ENCODE data around the gene INPP4B.

INPP4B gene

GRCh38 chr4:142297313-142297712 lies 548.8 kb downstream of the INPP4B start:
- no peak overlapping the region for H2AFZ ChIP-seq (ENCODE audit: low read depth, low read length)
- H3K27me3 ChIP-seq (ENCODE audit: low read depth, low read length): peaks cover 45% of the 10 kb centered on the region
- H4K20me1 ChIP-seq (ENCODE audit: insufficient read depth, low read length): no peaks in the 10 kb centered on the region
- H3K4me1 ChIP-seq (ENCODE audit: low read length): peaks cover 12% of the 10 kb centered on the region
- H3K9me3 ChIP-seq (ENCODE audit: insufficient read depth, low read length): no peaks in the 10 kb centered on the region
- no peak overlapping the region for H3K9ac ChIP-seq (ENCODE audit: low read length)
- TF ChIP-seq EZH2phosphoT487 (IDR thresholded peaks at IDR 0.05; ENCODE audit: low read depth): no peak
- no peak for TF ChIP-seq CTCF (IDR thresholded peaks at IDR 0.05; ENCODE audit: low read depth, low read length)
- H3K4me2 ChIP-seq (ENCODE audit: low read length): no peak overlapping the region
- H3K79me2 ChIP-seq (ENCODE audit: low read length): no peaks in the 10 kb centered on the region
- no peak overlapping the region for H3K27ac ChIP-seq (ENCODE audit: low read length)
- no peak overlapping the region for H3K4me3 ChIP-seq (ENCODE audit: low read length)
- no peaks in the 10 kb centered on the region for H3K36me3 ChIP-seq (replicated peaks; ENCODE audit: low read depth, low read length)

- no peaks in the 10 kb centered on the region for H4K20me1 ChIP-seq (ENCODE audit: insufficient read depth, low read length)
- H3K4me1 ChIP-seq (ENCODE audit: low read length): peaks cover 12% of the 10 kb centered on the region
- no peaks in the 10 kb centered on the region for H3K36me3 ChIP-seq (replicated peaks; ENCODE audit: low read depth, low read length)
- no peak overlapping the region for H2AFZ ChIP-seq (ENCODE audit: low read depth, low read length)
- H3K79me2 ChIP-seq (ENCODE audit: low read length): no peaks in the 10 kb centered on the region
- H3K4me3 ChIP-seq (ENCODE audit: low read length): no peak overlapping the region
- 0 out of 2 replicates have a peak, but pooled peaks cover 4% of the 10 kb centered on the region for H3K9me3 ChIP-seq (ENCODE audit: insufficient read depth, low read length)
- H3K9ac ChIP-seq (ENCODE audit: low read length): no peak overlapping the region
- no peak for TF ChIP-seq CTCF (IDR thresholded peaks at IDR 0.05; ENCODE audit: low read depth, low read length)
- TF ChIP-seq EZH2phosphoT487 (IDR thresholded peaks at IDR 0.05; ENCODE audit: low read depth): no peak
- H3K27ac ChIP-seq (ENCODE audit: low read length): no peak overlapping the region
- H3K27me3 ChIP-seq (ENCODE audit: low read depth, low read length): peaks cover 51% of the 10 kb centered on the region
- H3K4me2 ChIP-seq (ENCODE audit: low read length): no peak overlapping the region
These were observed 552.6 kb downstream of the INPP4B start for GRCh38 chr4:142293536-142293935.

- Histone ChIP-seq H3K4me1 (ENCODE audit: low read length) (peaks cover 12% of the 10 kb centered on the region), H3K27me3 (ENCODE audit: low read depth, low read length) (peaks cover 48% of the 10 kb centered on the region), H3K9ac (ENCODE audit: low read length) (no peak overlapping the region), H3K79me2 (ENCODE audit: low read length) (no peaks in the 10 kb centered on the region), H3K4me3 (ENCODE audit: low read length) (no peak overlapping the region), H3K9me3 (ENCODE audit: insufficient read depth, low read length) (0 out of 2 replicates have a peak, but pooled peaks cover 4% of the 10 kb centered on the region), H3K36me3 (replicated peaks; ENCODE audit: low read depth, low read length) (no peaks in the 10 kb centered on the region), H2AFZ (ENCODE audit: low read depth, low read length) (no peak overlapping the region), H4K20me1 (ENCODE audit: insufficient read depth, low read length) (no peaks in the 10 kb centered on the region), H3K4me2 (ENCODE audit: low read length) (no peak overlapping the region), H3K27ac (ENCODE audit: low read length) (no peak overlapping the region)
- TF ChIP-seq EZH2phosphoT487 (IDR thresholded peaks at IDR 0.05; ENCODE audit: low read depth) (no peak), CTCF (IDR thresholded peaks at IDR 0.05; ENCODE audit: low read depth, low read length) (no peak)
These were observed 553.9 kb downstream of the INPP4B start for GRCh38 chr4:142292231-142292630.

- no peaks in the 10 kb centered on the region for H4K20me1 ChIP-seq (ENCODE audit: insufficient read depth, low read length)
- no peaks in the 10 kb centered on the region for H3K36me3 ChIP-seq (replicated peaks; ENCODE audit: low read depth, low read length)
- no peak overlapping the region for H3K4me2 ChIP-seq (ENCODE audit: low read length)
- H3K9ac ChIP-seq (ENCODE audit: low read length): no peak overlapping the region
- 0 out of 2 replicates have a peak, but pooled peaks cover 4% of the 10 kb centered on the region for H3K9me3 ChIP-seq (ENCODE audit: insufficient read depth, low read length)
- no peaks in the 10 kb centered on the region for H3K79me2 ChIP-seq (ENCODE audit: low read length)
- peaks cover 46% of the 10 kb centered on the region for H3K27me3 ChIP-seq (ENCODE audit: low read depth, low read length)
- no peak overlapping the region for H2AFZ ChIP-seq (ENCODE audit: low read depth, low read length)
- peaks cover 12% of the 10 kb centered on the region for H3K4me1 ChIP-seq (ENCODE audit: low read length)
- TF ChIP-seq CTCF (IDR thresholded peaks at IDR 0.05; ENCODE audit: low read depth, low read length) (no peak), EZH2phosphoT487 (IDR thresholded peaks at IDR 0.05; ENCODE audit: low read depth) (no peak)
- H3K4me3 ChIP-seq (ENCODE audit: low read length): no peak overlapping the region
- no peak overlapping the region for H3K27ac ChIP-seq (ENCODE audit: low read length)
These were observed 554.6 kb downstream of the INPP4B start for GRCh38 chr4:142291299-142292050.
